ENCODE data around the gene GPR27. TPM values are rescaled to one million over a fixed set of nuclear protein-coding genes. Genes with fewer than 3 reads are reported as not detected.

The GPR27 gene
- total RNA-seq, 1 donor from 2014 or later, result 3.9 TPM

GRCh38 chr3:71805691-71806090 is 52.0 kb downstream of the GPR27 start:
- TF ChIP-seq, protein P1, sequence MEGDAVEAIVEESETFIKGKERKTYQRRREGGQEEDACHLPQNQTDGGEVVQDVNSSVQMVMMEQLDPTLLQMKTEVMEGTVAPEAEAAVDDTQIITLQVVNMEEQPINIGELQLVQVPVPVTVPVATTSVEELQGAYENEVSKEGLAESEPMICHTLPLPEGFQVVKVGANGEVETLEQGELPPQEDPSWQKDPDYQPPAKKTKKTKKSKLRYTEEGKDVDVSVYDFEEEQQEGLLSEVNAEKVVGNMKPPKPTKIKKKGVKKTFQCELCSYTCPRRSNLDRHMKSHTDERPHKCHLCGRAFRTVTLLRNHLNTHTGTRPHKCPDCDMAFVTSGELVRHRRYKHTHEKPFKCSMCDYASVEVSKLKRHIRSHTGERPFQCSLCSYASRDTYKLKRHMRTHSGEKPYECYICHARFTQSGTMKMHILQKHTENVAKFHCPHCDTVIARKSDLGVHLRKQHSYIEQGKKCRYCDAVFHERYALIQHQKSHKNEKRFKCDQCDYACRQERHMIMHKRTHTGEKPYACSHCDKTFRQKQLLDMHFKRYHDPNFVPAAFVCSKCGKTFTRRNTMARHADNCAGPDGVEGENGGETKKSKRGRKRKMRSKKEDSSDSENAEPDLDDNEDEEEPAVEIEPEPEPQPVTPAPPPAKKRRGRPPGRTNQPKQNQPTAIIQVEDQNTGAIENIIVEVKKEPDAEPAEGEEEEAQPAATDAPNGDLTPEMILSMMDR (conservative IDR thresholded peaks at IDR 0.05; ENCODE audit: low read depth, low read length), result no peak
- DNase-seq (ENCODE audit: low read depth), result no peak
- no peak overlapping the region for H3K4me3 ChIP-seq (ENCODE audit: low read depth, low read length)

Other genes with a start within 250 kb of the GPR27 start
- 26.1 and 63.9 TPM in 2 replicates for gene FOXP1, start 170.1 kb upstream of the GPR27 start, total RNA-seq
- gene EIF4E3, start 28.5 kb upstream of the GPR27 start, total RNA-seq, result 2.5 and 2.7 TPM in 2 replicates
- gene PROK2, start 31.3 kb downstream of the GPR27 start, total RNA-seq, result not detected in 2 replicates